Gastrocnemius medialis (tissue), 4 donors: ENCODE results near the gene TMC3.

Source experiments
- CTCF ChIP-seq, 5 experiments: fragments of 450-650 bp in 3 of 5; fragments of 200-600 bp in 2 of 5; sonication (generic) in 2 of 5; IDR thresholded peaks in 4 of 5; conservative IDR thresholded peaks in 1 of 5; 1 replicate in 4 of 5; 2 replicates in 1 of 5; pipeline ENCODE4 v1.5.1; 2016 to 2019; ENCODE audit warnings: antibody characterized with exemption in 5 of 5, mild to moderate bottlenecking in 3 of 5, moderate library complexity in 3 of 5
- POLR2A ChIP-seq, 2 donors: fragments of 450-650 bp; IDR thresholded peaks; one replicate each; pipeline ENCODE4 v1.6.1; 2017; ENCODE audit warnings: antibody characterized with exemption in 2 of 2, mild to moderate bottlenecking in 2 of 2, moderate library complexity in 2 of 2

GRCh38 chr15:81347910-81348309 lies 26.1 kb downstream of the TMC3 start:
- no peak for TF ChIP-seq CTCF (IDR thresholded peaks at IDR 0.05 in 4 of 5, conservative IDR thresholded peaks at IDR 0.05 in 1 of 5)
- no peak for TF ChIP-seq POLR2A (IDR thresholded peaks at IDR 0.05)
